Bronchial epithelial cell (primary cell): ENCODE results near the gene XKR7. TPM values are rescaled to one million over a fixed set of nuclear protein-coding genes. Genes with fewer than 3 reads are reported as not detected.

Source experiments
- DNase-seq: peaks from one replicate; pipeline ENCODE4 v3.0.0-alpha.2; 2010; ENCODE audit warnings: low read depth
- FAIRE-seq: peaks from 2 replicates; lab custom pipeline; 2011; peaks lifted over from hg19 to GRCh38; lab: Jason Lieb, UNC
- H3K27me3 ChIP-seq: 2 replicates; pipeline ENCODE4 v1.5.1; 2011; ENCODE audit warnings: low read length; ENCODE audit not compliant: control insufficient read depth, insufficient read depth
- H3K36me3 ChIP-seq: 2 replicates; pipeline ENCODE4 v1.5.1; 2011; ENCODE audit warnings: low read length; ENCODE audit not compliant: control insufficient read depth, insufficient read depth
- H3K4me3 ChIP-seq: 2 replicates; pipeline ENCODE4 v1.5.1; 2011; ENCODE audit warnings: mild to moderate bottlenecking, low read depth, low read length, control low read depth
- CTCF ChIP-seq: IDR thresholded peaks from 2 replicates; pipeline ENCODE4 v1.5.1; 2011; ENCODE audit warnings: mild to moderate bottlenecking, moderate library complexity, low read length, control low read depth, inconsistent platforms; ENCODE audit not compliant: insufficient read depth, severe bottlenecking
- total RNA-seq: library from RNA; depleted of rRNA; stranded (reverse); fragments of >200 nt; gene quantifications from 2 replicates; pipeline ENCODE4 v1.2.1, GENCODE V29; 2014

Gene XKR7
- total RNA-seq, 1 donor from 2014 or later, result not detected

- Histone ChIP-seq H3K27me3 (peaks cover 22% of the 10 kb centered on the region), H3K4me3 (no peak overlapping the region), H3K36me3 (no peaks in the 10 kb centered on the region)
- no peak for FAIRE-seq
- no peak for TF ChIP-seq CTCF
- no peak for DNase-seq
These were observed 51.9 kb downstream of the XKR7 start for GRCh38 chr20:32019563-32020463.

GRCh38 chr20:32021091-32021490, 53.1 kb downstream of the XKR7 start:
- no peak for DNase-seq
- H3K4me3 ChIP-seq, result no peak overlapping the region
- peaks cover 20% of the 10 kb centered on the region for H3K27me3 ChIP-seq
- no peak for FAIRE-seq
- TF ChIP-seq CTCF, result no peak
- no peaks in the 10 kb centered on the region for H3K36me3 ChIP-seq

- H3K27me3 ChIP-seq, result peaks cover 9% of the 10 kb centered on the region
- no peak overlapping the region for H3K4me3 ChIP-seq
- TF ChIP-seq CTCF, result no peak
- no peaks in the 10 kb centered on the region for H3K36me3 ChIP-seq
- no peak for FAIRE-seq
- DNase-seq, result no peak
These were observed 56.8 kb downstream of the XKR7 start for GRCh38 chr20:32024683-32025295.

- no peak for TF ChIP-seq CTCF
- DNase-seq (no peak), FAIRE-seq (no peak)
- no peak overlapping the region for H3K4me3 ChIP-seq
- H3K36me3 ChIP-seq, result no peaks in the 10 kb centered on the region
- peaks cover 5% of the 10 kb centered on the region for H3K27me3 ChIP-seq
These were observed 59.7 kb downstream of the XKR7 start for GRCh38 chr20:32027643-32028042.

GRCh38 chr20:32028647-32029372, 60.9 kb downstream of the XKR7 start:
- Histone ChIP-seq H3K4me3 (no peak overlapping the region), H3K27me3 (peaks cover 5% of the 10 kb centered on the region), H3K36me3 (no peaks in the 10 kb centered on the region)
- no peak for TF ChIP-seq CTCF
- FAIRE-seq, result no peak
- DNase-seq, result no peak
